ENCODE measurements around the gene CPED1. TPM values are rescaled to one million over a fixed set of nuclear protein-coding genes. Genes with fewer than 3 reads are reported as not detected.

CPED1 gene
- total RNA-seq, 1 experiment from 2014 or later = 0.39 TPM

GRCh38 chr7:121153411-121153810, 164.9 kb downstream of the CPED1 start:
- no peak for ATAC-seq
- no TSS peak for BruUV-seq (replicated peaks)
- CTCF ChIA-PET = no interaction called here

GRCh38 chr7:121153995-121154394, 165.5 kb downstream of the CPED1 start:
- ChIA-PET POLR2A (no interaction called here), CTCF (no interaction called here)
- H3K27ac ChIP-seq (ENCODE audit: low read length) = no peak overlapping the region
- in situ Hi-C loops (cut with HindIII; ENCODE audit: low pct_unique_long_range_greater_than_20kb, low sequenced_read_pairs) (no loop called here), intact Hi-C loops (cut with micrococcal nuclease; ENCODE audit: unreplicated experiment) (no loop called here)
- H3K4me1 ChIP-seq (ENCODE audit: control insufficient read depth, insufficient read depth, low read length) = no peaks in the 10 kb centered on the region
- H3K27me3 ChIP-seq (ENCODE audit: control insufficient read depth, insufficient read depth, low read length) = no peaks in the 10 kb centered on the region
- H3K36me3 ChIP-seq (ENCODE audit: control insufficient read depth, insufficient read depth, low read length) = no peaks in the 10 kb centered on the region
- BruUV-seq (replicated peaks) = no TSS peak
- DNase-seq (ENCODE audit: low read depth, low spot score) (no peak), ATAC-seq (no peak)
- H3K9me3 ChIP-seq (ENCODE audit: control insufficient read depth, insufficient read depth, low read depth, low read length) = no peaks in the 10 kb centered on the region
- TF ChIP-seq CTCF (IDR thresholded peaks at IDR 0.05) (no peak), TCF7L2 (IDR thresholded peaks at IDR 0.05; ENCODE audit: low read depth, low read length) (no peak), POLR2AphosphoS5 (IDR thresholded peaks at IDR 0.05; ENCODE audit: low read depth, low read length) (no peak), SIN3A (IDR thresholded peaks at IDR 0.05; ENCODE audit: borderline replicate concordance, insufficient read depth, low read depth, low read length) (no peak), REST (IDR thresholded peaks at IDR 0.05; ENCODE audit: insufficient read depth in 1 of 2, low read depth in 2 of 2, low read length in 1 of 2) (no peak)
- H3K4me3 ChIP-seq (ENCODE audit: low read depth in 2 of 2, low read length in 2 of 2) = no peak overlapping the region

More at GRCh38 chr7:121153411-121153810, 164.9 kb downstream of the CPED1 start:
- TF ChIP-seq TCF7L2 (IDR thresholded peaks at IDR 0.05; ENCODE audit: low read depth, low read length) = no peak
- no peak for TF ChIP-seq POLR2AphosphoS5 (IDR thresholded peaks at IDR 0.05; ENCODE audit: low read depth, low read length)
- no peak for TF ChIP-seq REST (IDR thresholded peaks at IDR 0.05; ENCODE audit: insufficient read depth in 1 of 2, low read depth in 2 of 2, low read length in 1 of 2)
- TF ChIP-seq CTCF (IDR thresholded peaks at IDR 0.05) = no peak
- TF ChIP-seq SIN3A (IDR thresholded peaks at IDR 0.05; ENCODE audit: borderline replicate concordance, insufficient read depth, low read depth, low read length) = no peak
- H3K27me3 ChIP-seq (ENCODE audit: control insufficient read depth, insufficient read depth, low read length) = no peaks in the 10 kb centered on the region
- POLR2A ChIA-PET = no interaction called here
- H3K4me3 ChIP-seq (ENCODE audit: low read depth in 2 of 2, low read length in 2 of 2) = no peak overlapping the region
- in situ Hi-C loops (cut with HindIII; ENCODE audit: low pct_unique_long_range_greater_than_20kb, low sequenced_read_pairs) (no loop called here), intact Hi-C loops (cut with micrococcal nuclease; ENCODE audit: unreplicated experiment) (no loop called here)
- no peaks in the 10 kb centered on the region for H3K9me3 ChIP-seq (ENCODE audit: control insufficient read depth, insufficient read depth, low read depth, low read length)
- DNase-seq (ENCODE audit: low read depth, low spot score) = no peak
- no peaks in the 10 kb centered on the region for H3K4me1 ChIP-seq (ENCODE audit: control insufficient read depth, insufficient read depth, low read length)
- no peaks in the 10 kb centered on the region for H3K36me3 ChIP-seq (ENCODE audit: control insufficient read depth, insufficient read depth, low read length)
- no peak overlapping the region for H3K27ac ChIP-seq (ENCODE audit: low read length)
